Measurements from ENCODE around the gene OCA2. TPM values are rescaled to one million over a fixed set of nuclear protein-coding genes. Genes with fewer than 3 reads are reported as not detected.

The OCA2 gene
- total and polyA plus RNA-seq, 4 experiments from 2014 or later, result not detected

DNA sequence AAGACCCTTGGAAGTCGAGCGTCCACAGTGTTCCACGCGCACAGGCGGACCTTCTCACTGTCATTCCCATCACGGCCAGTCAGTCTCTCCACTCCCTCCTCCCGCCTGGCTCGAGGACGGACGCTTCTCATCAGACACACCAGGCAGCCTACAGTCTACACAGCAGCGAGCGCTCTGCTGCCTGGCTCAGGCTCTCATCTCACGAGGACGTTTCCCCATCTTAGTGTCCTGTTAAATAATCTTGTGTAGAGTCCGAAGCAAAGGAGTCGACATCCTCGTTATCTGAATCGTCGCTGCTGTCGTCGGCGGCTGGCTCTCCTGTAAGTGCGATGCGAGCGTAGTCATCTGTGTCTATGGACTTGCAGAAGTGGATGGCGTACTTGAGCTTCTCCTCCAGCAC lies 12.4 kb upstream of the OCA2 start:
- Histone ChIP-seq H3K9me3 (ENCODE audit: control insufficient read depth in 1 of 2, low read length in 2 of 2) (no peaks in the 10 kb centered on the region), H3K4me1 (ENCODE audit: insufficient read depth, low read length) (peaks cover 5% of the 10 kb centered on the region), H3K4me3 (ENCODE audit: low read length in 2 of 2) (no peak overlapping the region), H3K27ac (ENCODE audit: low read depth, low read length) (no peak overlapping the region), H3K27me3 (ENCODE audit: insufficient read depth, low read length) (no peaks in the 10 kb centered on the region), H3K36me3 (ENCODE audit: insufficient read depth, low read length) (peaks cover 23% of the 10 kb centered on the region)
- Mint-ChIP-seq H3K36me3 (peaks cover 26 to 40% of the 10 kb centered on the region in 2 donors), H3K27ac (peak overlapping the region in 2 of 7 donors; percentile 44 to 53), H3K4me3 (no peak overlapping the region), H3K4me1 (peaks cover 4 to 5% (median 5%) of the 10 kb centered on the region in 4 donors), H3K27me3 (no peaks in the 10 kb centered on the region), H3K9me3 (no peaks in the 10 kb centered on the region)
- ChIA-PET CTCF (ENCODE audit: partially characterized antibody) (no interaction called here), POLR2A (ENCODE audit: partially characterized antibody) (no interaction called here)
- DNase-seq, result no peak
- intact Hi-C loops (cut with micrococcal nuclease), result no loop called here

GRCh38 chr15:28110481-28110881 lies 11.4 kb upstream of the OCA2 start:
- ChIA-PET CTCF (ENCODE audit: partially characterized antibody) (interaction anchor here (1.6 to 4.8 kb wide), 2 partner anchors 15 to 99 kb away, joined by 3 to 44 read pairs; no protein-coding TSS in a partner anchor), POLR2A (ENCODE audit: partially characterized antibody) (interaction anchor here (1.2 kb wide), 1 partner anchor 12 kb away, joined by 7 read pairs; no protein-coding TSS in a partner anchor)
- Histone ChIP-seq H3K9me3 (ENCODE audit: control insufficient read depth in 1 of 2, low read length in 2 of 2) (no peaks in the 10 kb centered on the region), H3K36me3 (ENCODE audit: insufficient read depth, low read length) (peaks cover 23% of the 10 kb centered on the region), H3K4me1 (ENCODE audit: insufficient read depth, low read length) (peaks cover 14% of the 10 kb centered on the region), H3K27ac (ENCODE audit: low read depth, low read length) (no peak overlapping the region), H3K27me3 (ENCODE audit: insufficient read depth, low read length) (peaks cover under 1% of the 10 kb centered on the region), H3K4me3 (ENCODE audit: low read length in 2 of 2) (no peak overlapping the region)
- DNase-seq, result no peak
- intact Hi-C loops (cut with micrococcal nuclease), result no loop called here
- Mint-ChIP-seq H3K9me3 (no peaks in the 10 kb centered on the region), H3K27ac (peak overlapping the region in 1 of 7 donors; percentile 35), H3K4me3 (no peak overlapping the region), H3K36me3 (peaks cover 25 to 31% of the 10 kb centered on the region in 2 donors), H3K27me3 (peaks cover 1 to 3% of the 10 kb centered on the region in 2 donors), H3K4me1 (peaks cover 8 to 13% (median 11%) of the 10 kb centered on the region in 4 donors)

GRCh38 chr15:28109626-28110455 lies 10.7 kb upstream of the OCA2 start:
- CTCF ChIA-PET (ENCODE audit: partially characterized antibody), result interaction anchor here (1.1 to 4.8 kb wide), 4 partner anchors 13 to 100 kb away, joined by 3 to 44 read pairs (median 22); partner anchors contain the start of gene OCA2
- no peak overlapping the region for H3K27ac ChIP-seq (ENCODE audit: low read depth, low read length)
- no peaks in the 10 kb centered on the region for H3K9me3 ChIP-seq (ENCODE audit: control insufficient read depth in 1 of 2, low read length in 2 of 2)
- no peak overlapping the region for H3K4me3 ChIP-seq (ENCODE audit: low read length in 2 of 2)
- H3K4me1 ChIP-seq (ENCODE audit: insufficient read depth, low read length), result peaks cover 16% of the 10 kb centered on the region
- H3K27me3 ChIP-seq (ENCODE audit: insufficient read depth, low read length), result peaks cover 4% of the 10 kb centered on the region
- no peak for DNase-seq
- peaks cover 8 to 13% (median 11%) of the 10 kb centered on the region in 4 donors for H3K4me1 Mint-ChIP-seq
- intact Hi-C loops (cut with micrococcal nuclease), result no loop called here
- H3K9me3 Mint-ChIP-seq, result no peaks in the 10 kb centered on the region
- POLR2A ChIA-PET (ENCODE audit: partially characterized antibody), result interaction anchor here (1.2 kb wide), 1 partner anchor 12 kb away, joined by 7 read pairs; no protein-coding TSS in a partner anchor
- H3K36me3 ChIP-seq (ENCODE audit: insufficient read depth, low read length), result peaks cover 23% of the 10 kb centered on the region
- peak overlapping the region in 1 of 8 donors; percentile 0 for H3K4me3 Mint-ChIP-seq
- H3K27me3 Mint-ChIP-seq, result peaks cover 1 to 4% of the 10 kb centered on the region in 2 donors
- H3K36me3 Mint-ChIP-seq, result peaks cover 21 to 26% of the 10 kb centered on the region in 2 donors
- no peak overlapping the region for H3K27ac Mint-ChIP-seq

GRCh38 chr15:28107904-28108275 lies 8.8 kb upstream of the OCA2 start:
- Histone ChIP-seq H3K27me3 (ENCODE audit: insufficient read depth, low read length) (peaks cover 4% of the 10 kb centered on the region), H3K9me3 (ENCODE audit: control insufficient read depth in 1 of 2, low read length in 2 of 2) (no peaks in the 10 kb centered on the region), H3K4me1 (ENCODE audit: insufficient read depth, low read length) (peaks cover 16% of the 10 kb centered on the region), H3K27ac (ENCODE audit: low read depth, low read length) (no peak overlapping the region), H3K36me3 (ENCODE audit: insufficient read depth, low read length) (peaks cover 7% of the 10 kb centered on the region), H3K4me3 (ENCODE audit: low read length in 2 of 2) (peak overlapping the region in 1 of 2 donors; percentile 68)
- H3K9me3 Mint-ChIP-seq, result peaks cover 0 to 2% (median 0%) of the 10 kb centered on the region in 8 donors
- H3K36me3 Mint-ChIP-seq, result peaks cover 11 to 15% of the 10 kb centered on the region in 2 donors
- H3K4me1 Mint-ChIP-seq, result peaks cover 8 to 13% (median 12%) of the 10 kb centered on the region in 4 donors
- intact Hi-C loops (cut with micrococcal nuclease), result no loop called here
- peaks cover 3 to 12% of the 10 kb centered on the region in 2 donors for H3K27me3 Mint-ChIP-seq
- peak overlapping the region in 3 of 7 donors; percentile 24 to 76 (median 48) for H3K27ac Mint-ChIP-seq
- DNase-seq, result peak in 1 of 5 donors; percentile 19
- POLR2A ChIA-PET (ENCODE audit: partially characterized antibody), result interaction anchor here (0.8 to 2.4 kb wide), 10 partner anchors 9 to 44 kb away, joined by 3 to 76 read pairs (median 4); partner anchors contain the start of gene OCA2
- CTCF ChIA-PET (ENCODE audit: partially characterized antibody), result interaction anchor here (0.7 to 4.8 kb wide), 8 partner anchors 8 to 830 kb away, joined by 3 to 44 read pairs (median 6); partner anchors contain the start of gene OCA2
- H3K4me3 Mint-ChIP-seq, result peak overlapping the region; percentile 63 to 94 (median 86)

DNA sequence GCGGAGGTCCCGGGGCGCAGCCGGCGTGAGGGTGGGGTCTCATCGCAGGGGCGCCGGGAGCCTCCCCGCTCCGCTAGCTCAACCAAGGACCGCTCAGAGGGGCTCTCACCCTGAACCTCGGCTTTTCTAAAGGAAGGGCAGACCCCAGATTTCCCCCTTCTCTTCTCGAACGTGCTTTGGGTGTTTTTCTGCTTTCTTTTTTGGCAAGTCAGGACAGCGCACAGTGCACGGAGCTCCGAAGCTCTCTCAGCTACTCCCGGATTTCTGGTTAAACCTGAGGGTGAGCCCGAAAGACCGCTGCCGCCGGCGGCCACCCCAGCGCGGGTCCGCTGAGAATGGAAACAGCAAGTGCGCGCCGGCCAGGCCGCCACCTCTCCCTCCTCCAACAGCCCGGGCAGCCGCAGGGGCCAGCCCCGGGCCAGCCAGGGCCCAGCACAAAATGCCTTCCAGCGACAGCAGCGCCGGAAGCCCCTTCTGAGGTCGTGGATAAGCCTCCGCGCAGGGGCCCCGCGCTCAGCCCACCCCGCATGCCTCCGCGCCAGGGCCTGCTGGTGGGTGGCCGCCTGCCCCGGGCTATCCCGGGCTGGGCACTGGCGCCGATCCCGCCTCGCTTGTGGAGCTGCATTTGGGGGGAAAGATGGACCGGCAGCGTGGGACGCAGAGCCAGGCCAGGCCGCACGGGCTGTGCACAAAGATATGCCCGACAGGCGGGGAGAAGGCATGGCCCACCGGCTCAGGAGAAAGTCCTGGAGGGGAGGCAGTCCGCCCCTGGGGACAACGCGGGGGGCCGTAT lies 8.2 kb upstream of the OCA2 start:
- peaks cover 0 to 2% (median 0%) of the 10 kb centered on the region in 8 donors for H3K9me3 Mint-ChIP-seq
- ChIA-PET POLR2A (ENCODE audit: partially characterized antibody) (interaction anchor here (0.8 to 2.4 kb wide), 11 partner anchors 8 to 44 kb away, joined by 3 to 76 read pairs (median 4); partner anchors contain the start of gene OCA2), CTCF (ENCODE audit: partially characterized antibody) (interaction anchor here (0.7 to 4.8 kb wide), 8 partner anchors 9 to 831 kb away, joined by 3 to 44 read pairs (median 6); partner anchors contain the start of gene OCA2)
- peak in 2 of 5 donors; percentile 31 to 34 for DNase-seq
- H3K4me1 Mint-ChIP-seq, result peaks cover 8 to 13% (median 12%) of the 10 kb centered on the region in 4 donors
- peak overlapping the region; percentile 85 to 94 (median 89) for H3K4me3 Mint-ChIP-seq
- Histone ChIP-seq H3K9me3 (ENCODE audit: control insufficient read depth in 1 of 2, low read length in 2 of 2) (no peaks in the 10 kb centered on the region), H3K4me3 (ENCODE audit: low read length in 2 of 2) (peak overlapping the region; percentile 29 to 68), H3K36me3 (ENCODE audit: insufficient read depth, low read length) (peaks cover 4% of the 10 kb centered on the region), H3K27me3 (ENCODE audit: insufficient read depth, low read length) (peaks cover 4% of the 10 kb centered on the region), H3K4me1 (ENCODE audit: insufficient read depth, low read length) (peaks cover 16% of the 10 kb centered on the region), H3K27ac (ENCODE audit: low read depth, low read length) (no peak overlapping the region)
- peak overlapping the region in 6 of 7 donors; percentile 48 to 88 (median 62) for H3K27ac Mint-ChIP-seq
- peaks cover 11 to 12% of the 10 kb centered on the region in 2 donors for H3K36me3 Mint-ChIP-seq
- intact Hi-C loops (cut with micrococcal nuclease), result no loop called here
- H3K27me3 Mint-ChIP-seq, result peaks cover 3 to 12% of the 10 kb centered on the region in 2 donors

GRCh38 chr15:28106294-28107110 lies 7.4 kb upstream of the OCA2 start:
- no peak overlapping the region for H3K27ac Mint-ChIP-seq
- ChIA-PET POLR2A (ENCODE audit: partially characterized antibody) (interaction anchor here (0.8 to 2.4 kb wide), 5 partner anchors 9 to 29 kb away, joined by 3 to 76 read pairs (median 5); partner anchors contain the start of gene OCA2), CTCF (ENCODE audit: partially characterized antibody) (interaction anchor here (1.3 to 4.8 kb wide), 7 partner anchors 9 to 46 kb away, joined by 3 to 44 read pairs (median 7); partner anchors contain the start of gene OCA2)

More at GRCh38 chr15:28106294-28107110, 7.4 kb upstream of the OCA2 start:
- H3K27ac ChIP-seq (ENCODE audit: low read depth, low read length), result no peak overlapping the region
- Mint-ChIP-seq H3K36me3 (peaks cover 3% of the 10 kb centered on the region in 2 donors), H3K4me3 (peak overlapping the region; percentile 33 to 86 (median 79)), H3K27me3 (peaks cover 4 to 12% of the 10 kb centered on the region in 2 donors), H3K4me1 (peaks cover 8 to 13% (median 12%) of the 10 kb centered on the region in 4 donors), H3K9me3 (peaks cover 0 to 2% (median 0%) of the 10 kb centered on the region in 8 donors)
- no peaks in the 10 kb centered on the region for H3K36me3 ChIP-seq (ENCODE audit: insufficient read depth, low read length)
- H3K4me1 ChIP-seq (ENCODE audit: insufficient read depth, low read length), result peaks cover 16% of the 10 kb centered on the region
- no peaks in the 10 kb centered on the region for H3K9me3 ChIP-seq (ENCODE audit: control insufficient read depth in 1 of 2, low read length in 2 of 2)
- H3K4me3 ChIP-seq (ENCODE audit: low read length in 2 of 2), result peak overlapping the region; percentile 29 to 68
- DNase-seq, result peak in 3 of 5 donors; percentile 20 to 55 (median 30)
- H3K27me3 ChIP-seq (ENCODE audit: insufficient read depth, low read length), result peaks cover 4% of the 10 kb centered on the region
- intact Hi-C loops (cut with micrococcal nuclease), result no loop called here
